ENCODE measurements around the gene MAPK8IP3.

Gene MAPK8IP3

DNA sequence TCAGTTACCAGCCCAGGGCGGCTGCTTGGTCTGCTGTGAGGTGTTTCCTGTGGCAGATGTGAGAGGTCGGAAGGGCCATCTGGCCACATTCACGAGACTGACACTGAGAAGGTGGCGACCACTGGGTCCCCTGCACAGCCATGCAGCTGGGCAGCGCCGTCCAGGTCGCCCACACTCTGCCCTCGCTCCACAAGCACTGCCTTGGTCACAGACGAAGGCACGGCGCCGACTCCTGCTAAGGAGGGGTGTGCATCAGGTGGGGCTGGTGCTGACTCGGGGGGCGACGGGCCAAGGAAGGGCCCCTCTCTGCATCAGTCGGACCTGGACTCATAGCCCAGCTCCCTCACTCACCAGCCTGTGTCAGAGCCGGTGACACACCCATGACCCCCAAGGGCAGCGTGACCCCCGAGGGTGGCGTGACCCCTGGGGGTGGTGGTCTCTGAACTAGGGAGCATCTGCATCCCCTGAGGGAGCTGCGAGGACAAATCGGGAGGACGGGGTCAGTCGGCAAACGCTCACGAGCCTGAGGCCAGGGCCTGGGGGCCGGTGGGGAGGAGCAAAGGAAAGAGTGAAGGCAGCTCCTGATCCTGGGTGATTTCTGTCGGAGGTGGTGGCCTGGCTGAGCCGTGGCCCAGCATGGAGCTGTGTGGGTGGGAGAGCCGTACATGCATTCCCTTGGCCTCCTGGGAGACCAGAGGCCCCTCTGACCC lies 34.9 kb downstream of the MAPK8IP3 start:
- no peak for DNase-seq

DNA sequence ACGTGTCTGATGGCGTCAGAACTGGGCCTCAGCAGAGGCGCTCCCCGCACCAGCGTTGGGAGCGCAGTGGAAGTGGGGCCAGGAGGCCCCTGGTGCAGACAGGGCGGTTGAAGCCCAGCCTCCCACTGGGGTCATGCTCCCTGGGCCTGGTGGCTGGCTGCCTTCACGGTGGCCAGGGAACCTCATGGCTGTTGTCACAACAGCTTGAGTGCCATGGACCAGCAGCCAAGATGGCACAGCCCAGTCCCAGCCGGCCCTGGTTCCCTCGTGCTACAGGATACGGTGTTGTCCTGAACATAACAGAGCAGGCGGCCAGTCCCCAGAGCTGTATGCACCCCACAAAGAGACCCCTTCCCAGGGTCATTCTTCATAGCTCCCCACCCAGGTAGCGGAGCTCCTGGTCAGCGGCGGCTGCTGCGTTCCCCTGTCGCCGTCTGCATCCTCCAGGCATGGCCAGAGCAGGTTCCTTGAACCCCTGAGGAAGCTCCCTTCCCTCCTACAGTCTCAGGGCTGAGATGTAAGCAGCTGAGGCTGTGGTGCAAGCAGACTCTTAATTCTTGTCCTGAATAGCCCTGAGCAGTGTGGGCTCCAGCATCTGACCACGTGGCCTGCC lies 35.7 kb downstream of the MAPK8IP3 start:
- DNase-seq: no peak

DNA sequence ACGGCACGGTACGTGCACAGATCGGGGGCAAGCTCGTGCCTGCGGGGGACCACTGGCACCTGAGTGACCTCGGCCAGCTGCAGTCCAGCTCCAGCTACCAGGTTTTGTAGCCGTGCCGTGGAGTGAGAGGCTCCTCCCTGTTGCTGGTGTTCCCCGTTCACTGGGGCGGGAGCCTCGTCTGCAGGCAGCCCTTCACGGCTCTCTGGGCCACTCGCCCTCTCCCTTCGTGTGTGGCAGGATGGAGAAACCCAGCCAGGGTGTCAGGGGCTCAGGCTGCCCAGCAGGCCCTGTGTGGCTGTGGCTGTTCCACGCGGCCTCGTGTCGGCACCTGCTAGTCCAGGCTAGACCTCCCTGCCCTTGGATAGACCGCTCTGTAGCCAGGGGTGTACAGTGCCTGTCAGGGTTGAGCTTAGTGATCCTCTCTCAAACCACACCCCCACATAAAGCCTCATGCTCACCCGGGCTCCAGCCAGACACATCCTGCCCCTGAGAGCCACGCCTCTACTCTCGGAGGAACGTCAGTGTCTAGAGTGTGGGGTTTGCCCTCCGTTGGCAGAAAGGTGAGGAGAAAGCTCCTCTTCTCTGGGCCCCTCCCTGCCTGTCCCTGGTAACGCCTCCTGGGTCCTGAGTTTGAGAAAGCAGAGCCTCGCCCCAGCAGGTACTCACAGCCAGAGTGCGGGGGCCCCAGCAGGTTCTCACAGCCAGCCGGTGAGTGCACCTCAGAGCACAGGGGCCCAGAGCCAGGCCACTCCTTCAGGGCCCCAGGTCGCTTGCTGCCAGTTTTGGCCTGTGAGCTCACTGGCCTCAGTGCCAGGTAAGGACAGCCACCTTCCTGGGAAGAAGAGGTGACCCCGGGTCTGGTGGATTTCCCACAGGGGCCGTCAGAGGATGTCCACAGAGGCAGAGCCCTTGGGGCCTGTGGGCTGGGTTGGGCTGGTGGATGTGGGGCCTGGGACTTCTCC lies 37.7 kb downstream of the MAPK8IP3 start:
- DNase-seq: no peak

DNA sequence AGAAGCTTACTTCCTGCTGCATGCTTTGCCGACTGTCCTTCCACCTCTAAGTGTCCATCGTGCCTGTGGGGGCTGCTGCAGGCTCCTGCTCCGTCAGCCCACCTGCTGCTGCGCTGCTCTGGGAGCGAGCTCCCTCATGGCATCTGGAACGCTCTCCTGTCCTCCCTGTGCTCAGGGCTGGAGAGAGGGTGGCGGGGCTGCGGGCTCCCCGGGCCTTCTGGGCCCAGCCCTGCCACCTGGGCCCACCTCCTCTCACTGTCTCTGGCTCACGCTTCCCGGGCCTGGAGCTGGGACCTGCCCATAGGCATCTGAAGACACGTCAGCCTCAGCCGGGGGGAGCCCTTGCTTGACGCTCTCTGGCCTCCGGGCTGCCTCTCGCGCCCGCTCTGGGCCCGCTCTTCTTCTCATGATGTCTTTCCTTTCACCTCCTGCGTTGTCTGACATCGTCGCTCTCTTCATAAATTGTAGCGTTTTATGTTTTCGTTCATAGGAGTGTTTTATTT lies 38.4 kb downstream of the MAPK8IP3 start:
- no peak for DNase-seq

DNA sequence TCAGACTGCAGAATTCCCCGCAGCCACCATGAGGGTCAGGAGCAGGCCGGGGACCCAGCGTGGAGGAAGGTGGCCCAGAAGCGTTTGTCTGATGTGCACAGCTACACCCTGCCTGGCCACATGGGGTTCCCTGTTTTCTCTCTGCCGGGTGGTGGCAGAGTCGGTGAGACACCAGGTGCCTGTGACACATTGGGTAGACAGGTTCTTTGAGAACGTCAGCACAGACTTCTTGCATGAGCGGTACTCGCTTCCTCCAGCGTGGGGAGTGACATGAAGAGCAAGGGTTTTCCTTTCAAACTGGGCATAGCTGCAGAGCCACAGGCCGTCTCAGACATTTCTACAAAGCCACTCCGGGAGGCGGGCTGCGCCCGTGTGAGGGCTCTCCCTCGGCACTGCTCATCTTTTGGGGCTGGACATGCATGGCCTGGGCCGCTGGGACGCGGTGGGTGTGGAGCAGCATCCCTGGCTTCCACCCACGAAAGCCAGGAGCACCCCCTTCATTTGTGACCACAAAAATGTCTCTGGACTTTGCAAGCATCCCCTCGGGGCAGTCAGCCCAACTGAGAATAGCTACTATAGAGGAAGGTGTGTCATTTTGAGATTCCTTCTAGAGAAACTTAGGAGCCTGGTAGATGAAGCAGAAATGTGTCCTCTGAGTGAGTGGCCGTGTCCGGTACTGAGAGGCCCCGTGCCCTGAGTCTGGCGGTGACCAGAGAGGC lies 39.3 kb downstream of the MAPK8IP3 start:
- DNase-seq: no peak

DNA sequence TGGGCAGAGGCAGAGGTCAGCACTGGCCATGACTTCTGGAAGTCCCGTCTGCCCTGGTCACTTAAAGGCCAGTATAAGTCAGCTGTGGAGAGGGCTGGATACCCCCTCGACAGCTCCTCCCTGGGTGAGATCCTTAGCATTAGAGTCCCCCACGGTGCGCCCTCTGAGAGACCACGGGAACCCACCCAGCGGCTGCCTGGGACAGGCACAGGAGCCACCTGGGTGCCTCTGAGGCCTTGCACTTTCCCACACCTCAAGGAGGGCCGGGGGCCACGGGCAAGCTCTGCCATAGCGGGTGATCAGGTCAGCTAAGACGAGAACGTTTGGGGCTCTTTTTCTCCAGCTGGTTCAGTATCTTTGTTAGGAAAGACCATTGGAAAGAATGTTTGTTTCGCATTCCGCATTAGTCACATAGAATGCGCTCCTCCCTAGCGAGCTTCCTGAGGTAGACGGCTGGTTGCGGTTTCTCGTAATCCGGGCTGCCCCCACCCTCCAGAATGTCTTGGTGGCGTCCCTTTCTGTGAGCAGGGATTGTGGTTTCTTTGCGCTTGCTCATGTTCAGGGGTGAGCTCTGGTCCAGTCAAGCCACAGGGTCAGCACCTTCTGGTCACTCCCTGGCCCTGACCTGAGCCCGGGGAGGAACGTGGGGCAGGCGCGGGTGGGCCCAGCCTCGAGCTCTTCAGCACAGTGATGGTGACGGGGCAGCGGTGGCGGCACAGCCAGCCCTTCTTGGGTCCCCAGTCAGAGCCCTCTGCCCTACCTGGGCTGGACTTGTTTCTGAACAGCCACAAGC lies 40.1 kb downstream of the MAPK8IP3 start:
- no peak for DNase-seq

DNA sequence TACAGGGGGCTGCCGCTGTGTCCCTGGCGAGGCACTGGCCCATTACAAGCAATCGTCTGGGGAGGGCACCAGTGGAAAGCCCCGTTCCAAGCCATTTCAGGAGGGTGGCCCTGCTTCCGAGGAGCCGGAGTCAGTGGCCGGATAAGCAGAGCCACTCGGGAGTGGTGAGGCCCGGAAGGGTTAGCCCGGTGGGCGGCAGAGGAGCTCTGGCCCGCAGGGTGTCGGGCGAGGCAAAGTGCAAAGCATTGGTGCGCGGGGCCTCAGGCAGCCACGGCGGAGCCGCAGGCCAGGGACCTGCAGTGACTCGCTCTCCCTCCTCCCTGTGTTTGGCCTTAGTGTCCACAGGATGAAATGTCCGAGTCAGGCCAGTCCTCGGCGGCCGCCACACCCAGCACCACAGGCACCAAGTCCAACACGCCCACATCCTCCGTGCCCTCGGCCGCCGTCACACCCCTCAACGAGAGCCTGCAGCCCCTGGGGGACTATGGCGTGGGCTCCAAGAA lies 40.7 kb downstream of the MAPK8IP3 start:
- no peak for DNase-seq

DNA sequence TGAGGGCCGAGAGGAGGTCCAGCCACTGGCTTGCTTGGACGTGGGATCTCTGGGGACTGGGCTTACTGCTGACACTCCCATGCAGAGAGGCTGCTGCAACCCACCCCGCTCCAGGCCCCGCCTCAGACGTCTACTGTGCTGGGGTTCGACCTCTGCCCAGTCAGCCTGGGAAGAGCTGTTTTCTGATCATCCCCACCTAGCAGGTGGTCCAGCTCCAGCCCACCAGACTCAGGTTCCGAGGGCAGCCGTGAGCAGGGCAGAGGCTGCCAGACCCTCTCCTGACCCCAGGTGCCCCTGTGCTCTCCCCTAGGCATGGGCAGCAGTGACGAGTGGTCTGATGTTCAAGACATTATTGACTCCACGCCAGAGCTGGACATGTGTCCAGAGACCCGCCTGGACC lies 41.9 kb downstream of the MAPK8IP3 start:
- no peak for DNase-seq

DNA sequence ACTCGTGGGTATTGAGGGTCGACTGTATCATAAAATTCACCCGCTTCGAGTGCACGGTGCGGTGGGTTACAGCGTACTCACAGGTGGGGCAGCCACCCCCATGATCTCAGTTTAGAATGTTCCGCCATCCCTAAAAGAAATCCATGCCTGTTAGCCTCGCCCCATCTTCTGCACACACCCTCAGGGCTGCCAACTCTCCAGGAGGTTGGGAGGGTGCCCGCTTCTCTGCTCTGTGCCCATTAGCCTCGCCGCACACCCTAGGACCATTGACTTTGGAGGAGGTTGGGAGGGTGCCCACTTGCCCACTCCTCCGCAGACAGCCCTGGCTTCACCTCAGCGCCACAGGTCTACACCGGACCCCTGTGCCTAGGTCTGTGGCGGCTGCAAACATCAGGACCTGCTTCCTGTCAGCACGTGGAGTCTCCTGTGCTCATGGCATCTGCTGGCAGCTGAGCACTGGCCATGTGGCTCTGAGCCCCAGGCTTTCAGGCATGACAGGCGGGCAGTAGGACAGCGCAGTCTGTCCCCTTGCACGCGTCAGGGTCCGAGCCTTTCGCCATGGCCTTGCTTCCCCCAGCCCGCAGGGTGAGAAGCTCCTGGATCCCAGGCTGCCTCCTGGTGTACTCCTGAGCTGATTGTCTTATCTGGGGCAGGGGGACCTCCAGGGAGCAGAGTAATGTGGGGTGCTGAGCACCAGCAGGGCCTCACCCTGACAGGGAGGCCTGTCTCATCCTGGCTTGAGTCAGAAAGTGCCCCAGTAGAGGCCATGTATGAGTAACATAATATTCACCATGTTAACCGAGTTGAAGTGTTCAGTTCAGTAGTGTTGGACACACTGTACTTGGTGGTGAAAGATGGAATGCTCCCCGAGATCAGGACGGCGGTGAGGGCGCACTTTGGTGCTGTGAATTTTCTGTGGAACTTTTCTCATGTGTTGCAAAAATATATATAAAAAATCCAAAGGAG lies 43.4 kb downstream of the MAPK8IP3 start:
- no peak for DNase-seq

DNA sequence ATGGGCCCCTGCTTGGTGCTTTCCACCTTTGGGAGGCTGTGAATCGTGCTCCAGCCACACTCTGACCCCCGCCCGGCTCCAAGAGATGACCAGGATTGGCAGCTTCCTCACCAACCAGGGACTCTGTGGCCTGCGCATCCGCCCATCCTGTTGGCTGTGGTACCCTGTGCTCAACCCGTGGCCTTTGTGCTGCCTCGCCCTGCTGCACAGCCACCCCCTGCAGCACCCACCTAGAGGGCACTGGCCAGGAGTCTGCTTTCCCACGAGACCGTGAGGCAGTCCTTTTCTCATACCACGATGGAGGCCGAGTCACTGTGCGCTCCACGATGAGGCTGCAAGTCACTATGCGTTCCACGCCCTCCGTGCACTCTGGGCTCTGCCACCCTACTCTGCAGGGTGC lies 46.0 kb downstream of the MAPK8IP3 start:
- DNase-seq: no peak

DNA sequence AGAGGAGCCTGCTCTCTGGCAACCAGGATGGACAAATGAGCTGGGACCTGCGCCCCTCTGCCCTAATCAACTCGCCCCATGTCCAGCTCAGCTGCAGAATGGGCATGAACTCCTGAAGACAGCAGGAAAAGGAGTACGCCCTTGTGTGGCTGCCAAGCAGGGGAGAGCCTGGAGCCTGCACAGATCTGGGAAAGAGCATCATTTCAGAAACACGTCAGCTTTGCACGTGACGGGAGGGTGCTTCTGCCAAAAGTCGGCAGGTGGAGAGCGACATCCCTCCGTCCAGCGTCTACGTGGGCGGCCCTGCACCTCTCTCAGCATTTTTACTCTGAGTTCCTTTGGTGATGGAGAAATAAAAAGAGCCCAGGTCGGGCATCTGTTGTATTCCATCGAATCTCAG lies 46.9 kb downstream of the MAPK8IP3 start:
- DNase-seq: no peak

DNA sequence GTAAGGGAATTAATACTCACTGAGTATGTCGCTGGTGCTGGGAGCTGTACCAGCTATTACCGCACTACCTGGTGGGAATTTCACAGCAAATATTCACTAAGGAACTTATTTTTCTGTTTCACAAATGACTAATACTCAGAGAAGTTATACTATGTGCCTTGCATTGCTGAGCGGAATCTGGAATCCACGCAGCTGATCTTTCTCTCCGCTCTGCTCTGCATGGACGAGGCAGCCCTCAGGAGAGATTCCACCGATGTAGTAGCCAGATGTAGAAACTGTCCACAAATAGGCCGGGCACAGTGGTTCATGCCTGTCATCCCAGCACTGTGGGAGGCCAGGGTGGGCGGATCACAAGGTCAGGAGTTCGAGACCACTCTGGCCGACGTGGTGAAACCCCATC lies 48.2 kb downstream of the MAPK8IP3 start:
- no peak for DNase-seq

DNA sequence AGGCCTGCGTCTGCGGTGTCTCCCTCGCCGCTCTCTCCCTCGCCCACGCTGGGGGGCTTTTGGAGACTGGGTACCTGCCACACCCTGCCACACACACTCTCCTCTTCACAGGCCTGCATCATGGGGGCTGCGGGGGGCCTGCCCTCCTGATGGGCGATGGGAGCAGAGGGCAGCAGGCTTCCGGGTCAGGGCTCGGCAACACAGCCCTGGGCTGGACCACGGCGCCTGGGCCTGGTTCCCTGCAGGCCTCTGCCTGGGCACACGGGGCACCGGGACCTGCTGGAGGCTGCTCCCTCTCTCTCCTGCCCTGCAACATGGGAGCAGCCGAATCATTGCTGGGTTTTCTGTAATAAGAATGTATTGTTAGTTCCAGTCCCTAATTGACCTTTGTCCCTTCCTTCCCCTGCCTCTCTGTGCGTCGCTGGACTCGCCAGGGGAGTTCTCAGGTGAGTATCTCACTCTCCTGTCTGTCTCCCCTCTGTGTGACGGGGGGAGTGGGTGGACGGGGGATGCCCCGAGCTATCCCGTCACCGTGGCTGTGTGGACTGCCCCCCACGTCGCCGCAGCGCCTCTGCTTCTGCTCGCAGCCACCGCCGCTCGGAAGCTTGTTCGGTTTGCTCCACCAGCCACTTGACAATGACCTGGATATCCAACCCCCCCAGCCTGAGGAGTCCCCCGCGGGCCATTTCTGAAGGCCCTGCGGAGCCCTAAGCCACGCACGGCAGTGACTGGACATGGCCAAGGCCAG lies 51.9 kb downstream of the MAPK8IP3 start:
- DNase-seq: no peak

DNA sequence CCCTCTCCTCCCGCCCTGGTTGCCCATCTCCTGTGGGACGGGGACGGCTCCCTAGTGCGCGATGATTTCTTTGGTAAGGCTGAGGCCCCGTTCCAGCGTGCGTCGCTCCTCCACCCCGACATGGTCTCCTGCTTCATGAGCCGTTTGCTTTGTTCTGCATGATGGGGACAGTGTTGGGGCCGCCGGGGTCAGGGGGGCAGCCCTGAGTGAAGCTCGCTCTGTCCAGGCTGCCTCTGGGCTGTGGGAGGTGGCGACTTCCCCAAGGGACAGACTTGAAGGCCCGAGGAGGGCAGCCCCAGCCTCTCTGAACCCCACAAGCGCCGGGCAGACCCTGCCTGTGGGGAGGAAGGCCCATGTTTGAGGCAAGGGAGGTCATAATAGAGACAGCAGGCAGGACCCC lies 52.9 kb downstream of the MAPK8IP3 start:
- DNase-seq: no peak

DNA sequence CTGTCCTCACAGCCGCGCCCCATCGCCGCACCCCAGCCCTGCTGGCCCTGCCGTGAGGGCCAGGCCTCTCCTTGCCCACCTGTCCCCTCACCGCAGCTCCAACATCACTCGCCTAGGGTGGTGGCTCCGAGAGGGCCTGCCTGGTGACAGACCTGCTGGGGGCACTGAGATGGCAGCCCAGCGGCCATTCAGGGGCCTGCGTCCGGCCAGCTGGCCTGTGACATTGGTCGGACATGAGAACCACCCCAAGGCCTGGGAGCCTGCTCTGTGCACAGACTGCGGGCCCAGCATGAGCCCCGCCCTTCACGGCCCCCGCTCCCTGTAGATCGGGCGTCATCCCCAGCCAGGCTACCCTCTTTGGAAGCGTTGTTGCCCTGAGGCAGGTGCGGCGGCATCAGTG lies 53.5 kb downstream of the MAPK8IP3 start:
- no peak for DNase-seq

DNA sequence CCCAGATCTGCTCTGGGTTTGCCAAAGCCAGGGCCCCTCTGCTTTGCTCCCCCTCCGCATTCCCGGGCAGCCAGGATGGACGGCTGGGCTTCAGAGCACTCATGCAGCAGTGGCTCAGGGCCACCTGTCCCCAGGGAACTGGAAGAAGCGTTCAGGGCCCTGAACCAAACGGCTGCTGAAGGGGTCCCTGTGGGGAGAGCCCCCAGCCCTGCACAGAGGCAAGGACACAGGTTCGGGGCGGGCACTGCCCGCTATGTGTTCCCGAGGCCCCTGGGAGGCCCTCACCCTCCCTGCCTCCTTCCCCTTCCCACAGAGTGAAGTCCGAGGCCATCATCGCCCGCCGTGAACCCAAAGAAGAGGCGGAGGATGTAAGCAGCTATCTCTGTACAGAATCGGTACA lies 54.9 kb downstream of the MAPK8IP3 start:
- no peak for DNase-seq

DNA sequence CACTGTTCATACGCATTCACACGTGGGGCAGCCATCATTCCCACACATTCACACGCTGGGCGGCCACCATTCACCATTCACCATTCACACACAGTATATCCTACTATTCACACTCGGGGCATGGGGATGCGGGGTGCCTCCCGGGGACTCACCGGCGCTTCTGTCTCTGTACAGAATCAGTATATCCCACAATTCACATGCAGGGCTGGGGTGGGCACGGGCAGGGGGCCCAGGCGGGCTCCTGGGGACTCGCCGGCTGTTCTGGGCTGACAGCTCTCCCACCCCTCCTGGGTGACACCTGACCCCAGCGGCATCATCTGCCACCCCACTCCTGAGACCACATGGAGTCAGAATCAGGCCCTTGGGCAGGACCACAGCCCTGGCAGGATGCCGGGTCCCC lies 55.8 kb downstream of the MAPK8IP3 start:
- DNase-seq: no peak

DNA sequence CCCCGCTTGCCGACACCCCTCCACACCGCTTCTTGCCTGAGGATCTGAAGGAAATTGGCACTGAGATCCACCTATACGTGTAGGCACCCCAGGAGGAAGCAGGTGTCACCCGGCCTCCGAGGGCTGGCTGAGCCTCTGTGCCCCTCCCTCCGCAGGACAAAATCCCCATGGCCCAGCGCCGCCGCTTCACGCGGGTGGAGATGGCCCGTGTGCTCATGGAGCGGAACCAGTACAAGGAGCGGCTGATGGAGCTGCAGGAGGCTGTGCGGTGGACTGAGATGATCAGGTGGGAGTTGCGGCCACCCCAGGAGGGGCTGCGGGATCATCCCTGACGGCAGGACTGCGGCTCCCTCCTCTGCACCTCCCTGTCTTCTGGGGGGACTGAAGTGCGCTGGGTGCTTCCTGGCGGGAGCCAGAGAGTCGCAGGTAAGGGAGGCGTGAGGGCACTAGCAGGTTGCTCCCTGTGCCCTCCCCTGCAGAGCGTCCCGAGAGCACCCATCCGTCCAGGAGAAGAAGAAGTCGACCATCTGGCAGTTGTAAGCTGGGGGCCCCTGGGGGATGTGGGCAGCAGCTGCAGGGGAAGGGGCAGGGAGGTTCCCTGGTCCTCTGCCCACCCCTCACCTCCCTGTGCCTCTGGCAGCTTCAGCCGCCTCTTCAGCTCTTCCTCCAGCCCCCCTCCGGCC lies 56.3 kb downstream of the MAPK8IP3 start:
- no peak for DNase-seq

DNA sequence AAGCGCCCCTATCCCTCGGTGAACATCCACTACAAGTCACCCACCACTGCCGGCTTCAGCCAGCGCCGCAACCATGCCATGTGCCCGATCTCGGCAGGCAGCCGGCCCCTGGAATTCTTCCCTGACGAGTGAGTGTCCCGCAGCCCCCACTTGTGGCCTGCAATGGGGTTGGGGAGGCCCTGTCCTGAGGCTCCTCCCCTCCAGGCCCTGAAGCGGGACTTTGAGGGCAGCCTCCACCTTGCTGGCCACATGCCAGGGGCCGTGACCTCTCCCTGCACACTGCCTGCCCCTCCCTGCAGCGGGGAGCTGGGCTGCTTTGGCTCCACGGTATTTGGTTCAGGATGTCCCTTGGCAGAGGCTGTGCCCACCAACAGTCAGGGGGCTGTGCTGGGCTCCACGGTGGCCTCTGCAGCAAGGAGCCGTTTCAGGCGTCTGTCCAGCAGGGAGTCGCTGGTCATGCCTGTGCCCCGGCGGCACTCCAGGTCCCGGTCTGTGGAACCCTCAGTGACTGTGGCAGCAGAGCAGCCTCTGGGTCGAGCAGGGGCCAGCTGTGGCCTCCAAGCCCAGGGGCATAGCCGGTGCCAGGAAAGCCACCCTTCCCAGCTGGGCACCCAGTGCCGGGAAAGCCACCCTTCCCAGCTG lies 57.0 kb downstream of the MAPK8IP3 start:
- DNase-seq: no peak
